Measurements from ENCODE around the gene BCAR1.
"Not testable (repeated sequence)": the region's sequence is repeated elsewhere in the genome, so short reads cannot be mapped to it uniquely, and the experiment has no call there.

DNA sequence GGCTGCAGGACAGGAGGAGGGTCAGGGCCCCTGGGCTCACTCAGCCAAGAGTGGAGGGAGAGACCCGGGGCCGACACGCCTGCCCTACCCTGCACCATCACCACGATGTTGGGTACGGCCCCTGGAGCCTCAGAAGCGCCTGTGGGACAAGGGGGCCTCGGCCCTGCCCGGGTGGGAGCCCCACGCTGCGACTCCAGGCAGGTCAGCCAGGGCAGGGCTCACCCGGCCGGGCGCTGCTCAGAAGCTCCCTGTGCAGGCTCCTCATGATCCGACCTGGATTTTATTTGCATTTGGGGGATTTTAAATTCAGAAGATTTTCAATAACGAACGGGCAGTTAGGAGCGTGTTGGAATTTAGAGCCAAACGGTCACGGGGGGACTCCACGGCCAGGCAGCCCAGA, 46.5 kb downstream of the BCAR1 start:
- TF ChIP-seq, protein P1, sequence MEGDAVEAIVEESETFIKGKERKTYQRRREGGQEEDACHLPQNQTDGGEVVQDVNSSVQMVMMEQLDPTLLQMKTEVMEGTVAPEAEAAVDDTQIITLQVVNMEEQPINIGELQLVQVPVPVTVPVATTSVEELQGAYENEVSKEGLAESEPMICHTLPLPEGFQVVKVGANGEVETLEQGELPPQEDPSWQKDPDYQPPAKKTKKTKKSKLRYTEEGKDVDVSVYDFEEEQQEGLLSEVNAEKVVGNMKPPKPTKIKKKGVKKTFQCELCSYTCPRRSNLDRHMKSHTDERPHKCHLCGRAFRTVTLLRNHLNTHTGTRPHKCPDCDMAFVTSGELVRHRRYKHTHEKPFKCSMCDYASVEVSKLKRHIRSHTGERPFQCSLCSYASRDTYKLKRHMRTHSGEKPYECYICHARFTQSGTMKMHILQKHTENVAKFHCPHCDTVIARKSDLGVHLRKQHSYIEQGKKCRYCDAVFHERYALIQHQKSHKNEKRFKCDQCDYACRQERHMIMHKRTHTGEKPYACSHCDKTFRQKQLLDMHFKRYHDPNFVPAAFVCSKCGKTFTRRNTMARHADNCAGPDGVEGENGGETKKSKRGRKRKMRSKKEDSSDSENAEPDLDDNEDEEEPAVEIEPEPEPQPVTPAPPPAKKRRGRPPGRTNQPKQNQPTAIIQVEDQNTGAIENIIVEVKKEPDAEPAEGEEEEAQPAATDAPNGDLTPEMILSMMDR (IDR thresholded peaks at IDR 0.05): not testable (repeated sequence)
- TF ChIP-seq ZNF302 (CRISPR knock-in tag; IDR thresholded peaks at IDR 0.05); TFCP2L1 (CRISPR knock-in tag; IDR thresholded peaks at IDR 0.05); SMC3 (IDR thresholded peaks at IDR 0.05); RAD21 (conservative IDR thresholded peaks at IDR 0.05 in 1 of 2, IDR thresholded peaks at IDR 0.05 in 1 of 2); KDM5A (IDR thresholded peaks at IDR 0.05); POLR2A (IDR thresholded peaks at IDR 0.05; ENCODE audit: low read length); POLR2AphosphoS2 (conservative IDR thresholded peaks at IDR 0.05; ENCODE audit: low read length); PHF8 (IDR thresholded peaks at IDR 0.05; ENCODE audit: borderline replicate concordance, low read depth); NR3C1 (IDR thresholded peaks at IDR 0.05): not testable (repeated sequence)
- TF ChIP-seq, protein P2, sequence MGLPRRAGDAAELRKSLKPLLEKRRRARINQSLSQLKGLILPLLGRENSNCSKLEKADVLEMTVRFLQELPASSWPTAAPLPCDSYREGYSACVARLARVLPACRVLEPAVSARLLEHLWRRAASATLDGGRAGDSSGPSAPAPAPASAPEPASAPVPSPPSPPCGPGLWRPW (IDR thresholded peaks at IDR 0.05): not testable (repeated sequence)
